Activated CD4-positive, alpha-beta T cell treated with anti-CD3 and anti-CD28 coated beads, Interleukin-2, amount 50 U/mL, for 24 hours (primary cell): ENCODE data around the gene LAMB4.

Experiments
- DNase-seq, 2 donors: peaks; one replicate each; pipeline ENCODE4 v3.0.0-alpha.2; 2020; ENCODE audit warnings: low read depth in 1 of 2, low spot score in 1 of 2

LAMB4 gene

DNA sequence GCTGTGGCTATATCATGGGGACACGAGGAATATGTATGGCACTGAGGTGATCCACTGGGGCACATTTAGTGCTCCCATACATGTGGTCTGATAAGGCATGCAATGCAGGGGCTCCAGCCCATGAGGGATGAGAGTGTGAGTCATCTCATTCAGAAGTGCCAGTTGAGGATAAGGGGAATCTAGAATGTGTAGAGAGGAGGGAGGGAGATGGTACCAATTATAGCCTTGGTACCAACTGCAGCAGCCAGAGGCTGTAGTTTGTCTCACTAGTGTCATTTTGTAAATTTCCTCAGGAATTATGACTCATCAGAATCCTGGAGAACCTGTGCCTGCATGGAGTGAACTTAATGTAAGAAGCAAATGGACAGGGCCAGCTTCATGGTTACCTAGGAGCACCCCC, 46.2 kb downstream of the LAMB4 start:
- no peak for DNase-seq

GRCh38 chr7:108079648-108080591, 50.2 kb downstream of the LAMB4 start:
- DNase-seq = no peak

DNA sequence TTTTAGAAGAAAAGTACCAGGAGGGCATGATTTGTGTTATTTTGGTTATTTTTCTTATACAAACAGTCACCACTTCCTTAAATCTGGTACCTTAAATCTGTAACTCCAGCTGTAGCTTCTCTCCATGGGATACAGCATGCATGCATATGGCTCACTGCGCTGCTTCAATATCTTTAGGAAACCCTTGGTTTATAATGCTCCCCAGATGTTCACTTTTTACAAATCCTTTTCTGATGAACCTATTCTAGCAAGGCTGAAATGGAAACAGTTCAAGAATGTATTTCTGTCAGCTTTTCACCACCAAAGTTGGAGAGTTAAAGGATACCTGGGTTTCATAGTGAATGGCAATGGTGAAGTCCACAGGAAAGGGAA, 50.9 kb downstream of the LAMB4 start:
- no peak for DNase-seq

GRCh38 chr7:108078691-108079090, 51.5 kb downstream of the LAMB4 start:
- no peak for DNase-seq

GRCh38 chr7:108078211-108078673, 51.9 kb downstream of the LAMB4 start:
- no peak for DNase-seq

DNA sequence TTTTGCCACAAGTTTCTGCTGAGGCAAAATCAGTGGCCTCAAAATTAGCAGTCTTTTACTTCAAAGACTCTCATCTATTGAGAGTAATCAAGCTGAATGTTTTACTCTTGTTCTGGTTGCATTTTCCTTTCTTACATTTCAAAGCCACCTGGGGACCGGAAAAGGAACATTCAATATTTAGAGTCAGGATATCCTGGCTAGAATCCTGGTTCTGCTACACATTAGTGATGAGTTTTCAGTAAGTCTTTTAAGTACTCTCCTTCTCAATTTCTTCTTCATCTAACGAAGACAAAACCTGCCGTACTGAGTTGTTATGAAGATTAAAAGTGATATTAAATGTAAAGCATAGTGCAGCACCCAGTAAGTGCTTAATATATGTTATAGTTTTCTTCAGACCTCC, 52.5 kb downstream of the LAMB4 start:
- no peak for DNase-seq

DNA sequence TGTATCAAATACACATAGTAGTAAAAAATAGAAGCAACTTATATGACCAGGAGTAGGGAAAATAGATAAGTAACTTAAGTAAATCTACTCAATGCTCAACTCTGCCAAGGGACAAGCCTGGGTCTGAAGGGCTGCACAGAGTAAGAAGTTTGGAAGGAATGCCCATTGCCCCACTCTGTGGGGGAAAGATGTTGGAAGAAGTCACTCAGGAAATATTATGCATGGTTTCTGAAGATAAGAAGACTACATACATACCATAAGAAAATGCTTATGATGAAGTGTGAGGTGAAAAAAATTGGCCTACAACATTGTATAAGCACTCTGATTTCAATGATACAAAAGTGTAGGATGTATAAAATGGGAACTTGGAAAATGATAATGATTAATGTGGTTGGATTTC, 54.0 kb downstream of the LAMB4 start:
- DNase-seq = no peak

DNA sequence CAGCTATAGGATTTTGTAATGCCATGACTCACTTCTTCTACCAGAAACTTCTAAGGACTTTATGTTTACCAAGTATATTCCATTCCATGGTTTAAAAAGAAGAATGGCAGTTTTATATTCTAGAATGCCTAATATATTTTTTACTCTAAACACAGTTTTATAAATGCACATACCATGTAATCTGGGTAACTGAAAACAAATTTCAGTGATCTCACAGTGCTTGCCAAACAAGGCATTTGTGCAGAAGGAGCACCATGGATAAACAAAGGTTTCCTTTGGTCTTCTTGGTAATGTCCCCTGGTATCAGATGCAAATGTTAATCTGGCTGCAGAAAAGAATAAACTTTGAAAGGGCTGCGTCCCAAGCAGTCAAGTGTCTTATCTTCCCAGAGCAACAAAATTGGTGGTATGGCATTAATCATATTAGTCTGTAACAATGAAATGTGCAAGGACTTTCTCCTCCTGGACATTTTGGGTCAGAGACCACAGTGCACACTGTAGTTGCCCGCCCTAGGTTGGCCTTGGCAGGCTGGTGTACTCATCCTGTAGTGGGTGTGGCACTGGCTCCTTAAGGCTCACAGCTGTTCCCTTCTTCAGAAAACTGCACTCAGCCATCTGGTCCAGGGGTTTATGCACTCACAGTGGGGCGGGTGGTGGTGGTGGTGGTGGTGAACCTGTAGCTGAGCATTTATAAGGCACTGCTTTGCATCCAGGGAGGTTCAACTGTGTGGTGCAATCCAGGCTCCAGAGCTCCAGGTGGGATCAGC, 56.7 kb downstream of the LAMB4 start:
- DNase-seq = no peak

DNA sequence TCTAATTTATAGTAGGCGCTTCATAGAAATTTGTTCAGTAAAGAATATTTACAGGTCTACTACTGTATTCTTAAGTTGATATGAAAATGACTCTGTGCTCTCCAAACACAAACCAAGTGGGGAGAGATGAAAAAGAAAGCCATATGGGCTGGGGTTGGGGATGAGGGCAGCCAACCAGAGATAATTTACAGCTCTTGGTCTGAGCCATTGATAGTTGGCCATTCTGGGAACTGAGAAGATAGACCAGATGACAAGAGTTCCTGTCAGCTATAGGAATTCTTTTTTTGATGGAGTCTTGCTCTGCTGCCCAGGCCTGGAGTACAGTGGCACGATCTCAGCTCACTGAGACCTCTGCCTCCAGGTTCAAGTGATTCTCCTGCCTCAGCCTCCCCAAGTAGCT, 57.4 kb downstream of the LAMB4 start:
- DNase-seq = no peak

GRCh38 chr7:108072116-108072515, 58.0 kb downstream of the LAMB4 start:
- DNase-seq = no peak

DNA sequence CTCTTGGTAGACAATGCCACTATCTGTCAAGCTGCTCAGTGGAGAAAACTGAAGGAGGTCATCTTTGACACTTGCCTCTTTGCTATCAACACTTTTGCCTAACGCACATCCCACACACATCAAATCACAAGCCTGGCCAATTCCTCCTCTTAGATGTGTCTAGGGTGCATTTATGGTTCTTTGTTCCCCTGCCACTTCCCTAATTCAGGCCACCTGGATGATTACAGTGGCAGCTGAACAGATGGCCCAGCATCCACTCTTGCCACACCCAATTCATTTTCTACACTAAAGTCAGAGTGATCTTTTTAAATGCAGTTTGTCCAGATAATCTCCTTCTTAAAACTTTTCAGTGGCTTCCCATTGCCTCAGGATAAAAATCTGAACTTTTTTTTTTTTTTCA, 58.6 kb downstream of the LAMB4 start:
- DNase-seq = no peak

- no peak for DNase-seq
These were observed 60.5 kb downstream of the LAMB4 start for GRCh38 chr7:108069646-108070045.

- no peak for DNase-seq
These were observed 62.3 kb downstream of the LAMB4 start for GRCh38 chr7:108067844-108068243.

DNA sequence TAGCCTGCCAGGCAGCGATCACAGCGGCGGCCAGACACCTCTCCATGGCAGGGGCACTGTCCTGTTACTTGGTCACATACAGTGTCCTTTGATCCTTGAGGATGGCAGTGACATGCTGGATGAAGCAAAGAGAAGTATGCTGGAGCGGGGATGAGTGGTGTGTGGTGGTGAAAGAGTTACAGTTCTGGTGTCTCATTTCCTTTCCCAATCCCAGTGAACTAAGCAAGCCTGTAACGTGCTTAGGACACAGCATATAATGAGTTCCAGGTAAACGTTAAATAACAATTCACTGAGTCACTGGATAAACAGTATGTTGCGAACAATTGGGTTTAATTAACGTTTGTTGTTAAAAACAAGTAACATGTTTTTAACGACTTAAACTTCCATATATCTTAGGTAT, 63.7 kb downstream of the LAMB4 start:
- no peak for DNase-seq

DNA sequence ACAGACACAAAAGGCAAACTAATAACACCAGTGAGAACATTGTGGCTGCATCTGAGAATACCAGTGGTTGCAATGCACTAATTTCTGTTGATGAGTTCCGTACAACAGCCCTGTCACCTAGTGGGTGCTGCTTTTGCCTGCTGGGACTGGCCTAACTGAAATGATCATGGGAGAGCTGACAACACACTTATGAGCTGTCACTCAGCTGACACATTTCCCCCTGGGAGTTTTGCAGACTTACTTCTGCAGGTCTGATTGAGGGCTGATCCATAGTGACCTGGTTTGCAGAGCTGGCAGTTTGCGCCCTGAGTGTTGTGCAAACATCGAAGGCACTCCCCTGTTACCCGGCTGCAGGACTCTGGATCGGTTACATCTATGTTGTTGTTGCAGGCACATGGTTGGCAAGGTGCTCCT, 66.6 kb downstream of the LAMB4 start:
- no peak for DNase-seq

DNA sequence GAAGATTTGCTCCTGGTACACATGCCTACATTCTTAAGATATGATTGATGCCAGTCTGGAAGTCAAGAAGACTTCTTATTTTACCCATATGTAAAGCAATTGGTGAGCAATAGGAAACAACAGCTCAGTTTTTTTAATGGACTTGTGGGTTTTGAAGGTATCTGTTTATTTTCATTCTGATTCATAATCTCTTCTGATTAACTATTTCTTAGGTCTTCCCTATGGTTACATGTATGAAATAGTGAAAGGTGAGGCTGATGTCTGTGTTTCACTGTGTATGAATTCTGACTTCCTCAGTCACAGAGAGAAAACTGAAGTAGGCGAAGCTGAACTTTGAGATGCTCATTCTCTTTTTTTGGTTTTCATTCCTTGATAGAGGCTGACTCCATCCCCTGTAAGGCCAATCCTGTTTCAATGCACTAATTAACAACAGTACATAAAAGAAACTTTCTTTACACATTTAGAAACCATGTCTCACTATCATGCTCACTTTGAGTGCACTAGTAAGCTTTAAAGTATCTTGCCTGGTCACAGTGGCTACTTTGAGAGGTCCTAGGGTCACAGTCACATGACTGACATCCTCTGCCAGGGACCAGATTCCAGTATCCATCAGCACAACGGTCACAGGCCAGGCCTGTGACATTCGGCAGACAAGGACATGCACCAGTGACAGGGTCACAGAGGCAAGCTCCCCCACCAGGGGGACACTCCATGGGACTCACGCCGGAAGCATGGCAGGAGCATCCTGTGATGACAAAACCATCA, 67.7 kb downstream of the LAMB4 start:
- no peak for DNase-seq

- DNase-seq = no peak
These were observed 70.6 kb downstream of the LAMB4 start for GRCh38 chr7:108059526-108059925.

DNA sequence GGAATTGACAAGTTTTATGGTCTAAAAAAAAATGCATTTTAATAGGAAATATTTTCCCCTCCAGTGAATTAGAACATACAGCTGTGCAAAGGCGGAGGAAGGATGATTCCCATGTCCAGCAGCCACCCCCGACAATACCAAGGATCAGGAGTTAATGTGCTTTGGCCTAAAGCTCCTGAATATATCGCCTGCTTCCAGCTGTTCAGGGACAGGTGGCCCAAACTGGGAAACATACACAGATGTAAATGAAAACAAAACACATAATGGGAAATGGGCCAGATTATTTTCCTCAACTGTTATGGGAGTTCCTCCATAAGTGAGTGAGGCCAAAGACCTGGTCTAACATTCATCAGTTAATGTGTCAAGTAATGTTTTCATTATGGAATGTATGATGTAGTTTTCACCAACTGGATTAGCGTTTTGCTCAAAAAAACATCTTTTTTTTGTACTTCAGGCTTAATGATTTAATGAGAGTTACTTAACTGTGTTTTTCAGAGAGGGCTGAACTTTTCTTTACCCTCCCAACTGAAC, 72.1 kb downstream of the LAMB4 start:
- DNase-seq = no peak

DNA sequence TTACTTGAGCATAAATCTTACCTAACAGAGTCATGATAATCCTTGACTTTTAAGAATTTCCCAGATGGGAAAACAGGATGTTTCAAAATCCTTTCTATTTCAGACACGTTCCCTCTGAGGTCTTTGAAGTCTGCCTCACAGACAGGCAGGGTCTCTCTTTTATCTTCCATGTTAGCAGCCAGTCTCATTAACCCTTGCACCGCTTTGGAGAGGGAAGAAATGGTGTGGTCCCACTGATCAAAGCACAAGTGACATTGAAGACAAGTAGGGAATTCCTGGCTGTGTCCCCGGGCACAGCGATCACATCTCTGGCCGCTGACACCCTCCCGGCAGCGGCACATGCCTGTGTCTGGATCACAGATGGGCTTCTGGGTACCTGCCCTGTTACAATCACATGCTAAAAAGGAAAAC, 74.5 kb downstream of the LAMB4 start:
- DNase-seq = no peak

DNA sequence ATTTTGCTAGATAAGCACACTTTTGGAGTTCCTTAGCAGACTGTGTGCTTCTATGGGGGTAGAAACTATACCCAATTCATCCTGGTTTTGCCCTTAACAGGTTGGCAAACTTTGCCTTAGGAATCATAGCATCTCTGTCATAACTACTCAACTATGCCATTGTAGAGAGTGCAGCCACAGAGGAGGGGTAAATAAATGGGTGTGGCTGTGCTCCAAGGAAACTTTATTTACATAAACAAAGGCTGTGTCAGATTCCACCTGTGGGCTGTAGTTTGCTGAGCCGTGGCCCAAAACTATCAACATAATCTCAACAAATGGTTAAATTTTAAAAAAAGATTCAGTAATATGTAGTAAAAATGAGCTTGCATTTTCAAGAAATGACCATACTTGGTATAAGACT, 75.6 kb downstream of the LAMB4 start:
- DNase-seq = no peak

- no peak for DNase-seq
These were observed 76.9 kb downstream of the LAMB4 start for GRCh38 chr7:108053250-108053649.
